HEK293 (cell line): ENCODE results near the gene VPS51.

ENCODE experiments used
- CTCF ChIA-PET: fragments of 350-600 bp; formaldehyde crosslinking; extraction: SDS; loops from one replicate; lab custom pipeline; 2021; ENCODE audit warnings: antibody characterized with exemption; lab: Yijun Ruan, JAX
- POLR2A ChIA-PET: fragments of 300-600 bp; formaldehyde crosslinking; extraction: SDS; loops from one replicate; lab custom pipeline; 2020; ENCODE audit warnings: antibody characterized with exemption, inconsistent platforms; lab: Yijun Ruan, JAX
- H3K27ac ChIP-seq: fragments of 200-500 bp; sonication (Bioruptor generic); 2 replicates; pipeline ENCODE4 v1.5.1; 2014; ENCODE audit warnings: low read depth, low read length, control low read depth, inconsistent platforms; ENCODE audit errors: extremely low read depth
- H3K36me3 ChIP-seq, 2 experiments: fragments of 200-500 bp in 1 of 2; sonication (Bioruptor generic) in 1 of 2; 1 replicate in 1 of 2; 2 replicates in 1 of 2; pipeline ENCODE4 v1.5.1; 2014 to 2017; ENCODE audit warnings: inconsistent platforms in 2 of 2, low read length in 2 of 2; ENCODE audit not compliant: control insufficient read depth in 2 of 2, insufficient read depth in 1 of 2
- H3K4me1 ChIP-seq: fragments of 200-500 bp; sonication (Bioruptor generic); 2 replicates; pipeline ENCODE4 v1.5.1; 2014; ENCODE audit warnings: mild to moderate bottlenecking, low read length, inconsistent platforms; ENCODE audit not compliant: control insufficient read depth, insufficient read depth
- H3K4me3 ChIP-seq: 2 replicates; pipeline ENCODE4 v1.5.1; 2011; ENCODE audit warnings: low read depth, mild to moderate bottlenecking, control low read depth, low read length, moderate library complexity
- H3K9me3 ChIP-seq: fragments of 200-500 bp; sonication (Bioruptor generic); 2 replicates; pipeline ENCODE4 v1.5.1; 2014; ENCODE audit warnings: low read depth, low read length, inconsistent platforms; ENCODE audit not compliant: control insufficient read depth, insufficient read depth
- AEBP2 ChIP-seq: fragments of 450-650 bp; formaldehyde crosslinking; IDR thresholded peaks from 2 replicates; pipeline ENCODE4 v1.5.1; 2016; ENCODE audit warnings: missing biosample characterization, missing genetic modification characterization, borderline replicate concordance
- BCL11A ChIP-seq: fragments of 450-650 bp; formaldehyde crosslinking; IDR thresholded peaks from 2 replicates; pipeline ENCODE4 v1.5.1; 2016; ENCODE audit warnings: low read depth, missing biosample characterization, missing genetic modification characterization
- GLIS1 ChIP-seq: fragments of 450-650 bp; formaldehyde crosslinking; IDR thresholded peaks from 2 replicates; pipeline ENCODE4 v1.5.1; 2016; ENCODE audit warnings: missing biosample characterization, missing genetic modification characterization
- OSR2 ChIP-seq: fragments of 450-650 bp; formaldehyde crosslinking; IDR thresholded peaks from 2 replicates; pipeline ENCODE4 v1.5.1; 2016; ENCODE audit warnings: missing biosample characterization, missing genetic modification characterization
- PRDM4 ChIP-seq: fragments of 450-650 bp; formaldehyde crosslinking; IDR thresholded peaks from 2 replicates; pipeline ENCODE4 v1.5.1; 2017; ENCODE audit warnings: missing biosample characterization, missing genetic modification characterization
- RBAK ChIP-seq: fragments of 450-650 bp; formaldehyde crosslinking; IDR thresholded peaks from 2 replicates; pipeline ENCODE4 v1.5.1; 2016; ENCODE audit warnings: missing biosample characterization, missing genetic modification characterization
- SP2 ChIP-seq: fragments of 450-650 bp; formaldehyde crosslinking; IDR thresholded peaks from 2 replicates; pipeline ENCODE4 v1.5.1; 2016; ENCODE audit warnings: missing biosample characterization, missing genetic modification characterization
- ZBTB10 ChIP-seq: fragments of 450-650 bp; formaldehyde crosslinking; IDR thresholded peaks from 2 replicates; pipeline ENCODE4 v1.5.1; 2016; ENCODE audit warnings: missing biosample characterization, missing genetic modification characterization
- ZBTB17 ChIP-seq: fragments of 450-650 bp; formaldehyde crosslinking; IDR thresholded peaks from 2 replicates; pipeline ENCODE4 v1.5.1; 2016; ENCODE audit warnings: missing biosample characterization, missing genetic modification characterization
- ZBTB26 ChIP-seq: fragments of 450-650 bp; formaldehyde crosslinking; optimal IDR thresholded peaks from 2 replicates; pipeline ENCODE3; 2016; ENCODE audit warnings: missing biosample characterization, mild to moderate bottlenecking, missing genetic modification characterization
- ZBTB6 ChIP-seq: fragments of 450-650 bp; formaldehyde crosslinking; IDR thresholded peaks from 2 replicates; pipeline ENCODE4 v1.5.1; 2017; ENCODE audit warnings: missing biosample characterization, missing genetic modification characterization
- ZNF157 ChIP-seq: fragments of 450-650 bp; formaldehyde crosslinking; IDR thresholded peaks from 2 replicates; pipeline ENCODE4 v1.5.1; 2016; ENCODE audit warnings: missing biosample characterization, missing genetic modification characterization
- ZNF211 ChIP-seq: fragments of 450-650 bp; formaldehyde crosslinking; IDR thresholded peaks from 2 replicates; pipeline ENCODE4 v1.5.1; 2016; ENCODE audit warnings: low read depth, missing biosample characterization, missing genetic modification characterization
- ZNF248 ChIP-seq: fragments of 450-650 bp; formaldehyde crosslinking; IDR thresholded peaks from 2 replicates; pipeline ENCODE4 v1.5.1; 2017; ENCODE audit warnings: missing biosample characterization, missing genetic modification characterization
- ZNF280D ChIP-seq: fragments of 450-650 bp; formaldehyde crosslinking; IDR thresholded peaks from 2 replicates; pipeline ENCODE4 v1.5.1; 2016; ENCODE audit warnings: missing biosample characterization, missing genetic modification characterization
- ZNF292 ChIP-seq: fragments of 450-650 bp; formaldehyde crosslinking; IDR thresholded peaks from 2 replicates; pipeline ENCODE4 v1.5.1; 2016; ENCODE audit warnings: low read depth, missing biosample characterization, missing genetic modification characterization, borderline replicate concordance
- ZNF335 ChIP-seq: fragments of 450-650 bp; formaldehyde crosslinking; conservative IDR thresholded peaks from 2 replicates; pipeline ENCODE4 v1.5.1; 2016; ENCODE audit warnings: missing biosample characterization, missing genetic modification characterization
- ZNF391 ChIP-seq: fragments of 450-650 bp; formaldehyde crosslinking; IDR thresholded peaks from 2 replicates; pipeline ENCODE4 v1.5.1; 2016; ENCODE audit warnings: low read depth, missing biosample characterization, missing genetic modification characterization, borderline replicate concordance
- ZNF433 ChIP-seq: fragments of 450-650 bp; formaldehyde crosslinking; IDR thresholded peaks from 2 replicates; pipeline ENCODE4 v1.5.1; 2016; ENCODE audit warnings: missing biosample characterization, missing genetic modification characterization, low read depth
- ZNF548 ChIP-seq: fragments of 450-650 bp; formaldehyde crosslinking; IDR thresholded peaks from 2 replicates; pipeline ENCODE4 v1.5.1; 2016; ENCODE audit warnings: missing biosample characterization, missing genetic modification characterization
- ZNF610 ChIP-seq: fragments of 450-650 bp; formaldehyde crosslinking; IDR thresholded peaks from 2 replicates; pipeline ENCODE4 v1.5.1; 2016; ENCODE audit warnings: missing biosample characterization, missing genetic modification characterization, borderline replicate concordance
- ZNF621 ChIP-seq: fragments of 450-650 bp; formaldehyde crosslinking; IDR thresholded peaks from 2 replicates; pipeline ENCODE4 v1.5.1; 2017; ENCODE audit warnings: missing biosample characterization, missing genetic modification characterization
- ZNF664 ChIP-seq: fragments of 450-650 bp; formaldehyde crosslinking; IDR thresholded peaks from 2 replicates; pipeline ENCODE4 v1.5.1; 2016; ENCODE audit warnings: missing biosample characterization, missing genetic modification characterization
- ZSCAN16 ChIP-seq: fragments of 450-650 bp; formaldehyde crosslinking; IDR thresholded peaks from 2 replicates; pipeline ENCODE4 v1.5.1; 2016; ENCODE audit warnings: missing biosample characterization, missing genetic modification characterization

Gene VPS51

GRCh38 chr11:65084598-65085375 is 11.2 kb upstream of the VPS51 start (continued):
- no peak for TF ChIP-seq ZNF280D (tag by site-specific recombination)
- TF ChIP-seq RBAK (tag by site-specific recombination) = no peak
- no peak for TF ChIP-seq ZNF335 (tag by site-specific recombination)
- no peak for TF ChIP-seq AEBP2 (tag by site-specific recombination)
- TF ChIP-seq ZNF211 (tag by site-specific recombination) = no peak
- TF ChIP-seq BCL11A = no peak
- TF ChIP-seq ZNF433 (tag by site-specific recombination) = no peak
- no peak for TF ChIP-seq ZNF292 (tag by site-specific recombination)
- TF ChIP-seq OSR2 (tag by site-specific recombination) = no peak
- TF ChIP-seq ZNF391 (tag by site-specific recombination) = no peak
- TF ChIP-seq ZNF157 (tag by site-specific recombination) = no peak

GRCh38 chr11:65085446-65085845 is 10.6 kb upstream of the VPS51 start:
- peaks cover 3% of the 10 kb centered on the region; the same call in 1 of the 2 replicates for H3K4me1 ChIP-seq
- H3K4me3 ChIP-seq = no peak overlapping the region
- H3K9me3 ChIP-seq = no peaks in the 10 kb centered on the region
- ChIA-PET POLR2A (interaction anchor here (0.6 to 1.3 kb wide), 5 partner anchors 9 to 235 kb away, joined by 3 to 5 read pairs (median 5); partner anchors contain the start of genes FAU, MRPL49 and VPS51), CTCF (no interaction called here)
- no peak overlapping the region for H3K27ac ChIP-seq
- H3K36me3 ChIP-seq = peaks cover 3 to 74% of the 10 kb centered on the region in 2 experiments; a peak in 2 of 3 replicates
- TF ChIP-seq ZNF248 (tag by site-specific recombination) (no peak), GLIS1 (tag by site-specific recombination) (no peak), ZNF610 (tag by site-specific recombination) (no peak), SP2 (tag by site-specific recombination) (no peak), PRDM4 (tag by site-specific recombination) (no peak), ZNF621 (tag by site-specific recombination) (no peak), ZBTB17 (tag by site-specific recombination) (no peak), ZBTB10 (no peak), ZNF548 (no peak), ZSCAN16 (tag by site-specific recombination) (no peak), ZNF664 (tag by site-specific recombination) (no peak), ZBTB26 (no peak), ZBTB6 (no peak)
